SU-DHL-6 (cell line): Measurements from ENCODE around the gene CTNNA2.

Experiments used
- H2AFZ ChIP-seq: fragments of 200-600 bp; sonication (generic); 2 replicates; pipeline ENCODE4 v1.6.1; 2014; ENCODE audit warnings: low read depth, mild to moderate bottlenecking, moderate library complexity, mixed read lengths, antibody characterized with exemption, low read length; ENCODE audit not compliant: severe bottlenecking
- H3F3A ChIP-seq: fragments of 200-600 bp; shearing (Covaris generic); 2 replicates; pipeline ENCODE4 v1.6.0; 2016; ENCODE audit warnings: antibody characterized with exemption, mild to moderate bottlenecking; ENCODE audit not compliant: insufficient read depth
- H3K27ac ChIP-seq: fragments of 200-600 bp; sonication (generic); 2 replicates; pipeline ENCODE4 v1.5.1; 2016; ENCODE audit warnings: low read depth, mild to moderate bottlenecking, low read length, moderate library complexity, mixed read lengths
- H3K27me3 ChIP-seq: fragments of 200-600 bp; sonication (generic), shearing (Covaris generic); 2 replicates; pipeline ENCODE4 v1.6.0; 2014; ENCODE audit warnings: mild to moderate bottlenecking, low read length
- H3K36me3 ChIP-seq: fragments of 200-600 bp; sonication (generic); 2 replicates; pipeline ENCODE4 v1.6.1; 2014; ENCODE audit warnings: mild to moderate bottlenecking, low read length, mixed read lengths
- H3K4me2 ChIP-seq: fragments of 300-600, 200-600 bp; shearing (Covaris generic), sonication (generic); 2 replicates; pipeline ENCODE4 v1.6.0; 2014; ENCODE audit warnings: low read length, low read depth, mild to moderate bottlenecking; ENCODE audit not compliant: poor library complexity, severe bottlenecking
- H3K4me3 ChIP-seq: fragments of 200-600 bp; sonication (generic); 2 replicates; pipeline ENCODE4 v1.5.1; 2014; ENCODE audit warnings: antibody characterized with exemption, low read length, mild to moderate bottlenecking, mixed read lengths; ENCODE audit not compliant: insufficient read depth, poor library complexity, severe bottlenecking
- H3K79me2 ChIP-seq: fragments of 200-600 bp; sonication (generic); 2 replicates; pipeline ENCODE4 v1.6.1; 2014; ENCODE audit warnings: mild to moderate bottlenecking, low read length, moderate library complexity; ENCODE audit not compliant: insufficient read depth
- H3K9ac ChIP-seq: fragments of 200-600 bp; sonication (generic); 2 replicates; pipeline ENCODE4 v1.7.0; 2014; ENCODE audit warnings: mild to moderate bottlenecking, low read length
- H3K9me2 ChIP-seq: fragments of 200-600 bp; sonication (generic); replicated peaks from 2 replicates; pipeline ENCODE4 v1.6.1; 2014; ENCODE audit warnings: low read length; ENCODE audit not compliant: insufficient read depth
- H3K9me3 ChIP-seq: fragments of 200-600 bp; sonication (generic); 2 replicates; pipeline ENCODE4 v1.6.1; 2014; ENCODE audit warnings: low read length, mixed read lengths; ENCODE audit not compliant: insufficient read depth
- H4K20me1 ChIP-seq: fragments of 200-600 bp; sonication (generic); 2 replicates; pipeline ENCODE4 v1.6.1; 2014; ENCODE audit warnings: low read depth, mild to moderate bottlenecking, antibody characterized with exemption, low read length, moderate library complexity, mixed read lengths
- CTCF ChIP-seq: fragments of 200-600 bp; sonication (generic); IDR thresholded peaks from one replicate; pipeline ENCODE4 v1.5.1; 2017; ENCODE audit warnings: antibody characterized with exemption, mild to moderate bottlenecking, low read length, moderate library complexity; ENCODE audit not compliant: insufficient read depth, poor library complexity, severe bottlenecking
- EZH2phosphoT487 ChIP-seq: fragments of 200-600 bp; sonication (generic), shearing (Covaris generic); conservative IDR thresholded peaks from 2 replicates; pipeline ENCODE4 v1.6.1; 2018; ENCODE audit warnings: mild to moderate bottlenecking, antibody characterized with exemption, low read length, moderate library complexity, mixed read lengths

Gene CTNNA2

GRCh38 chr2:80467262-80467811, 954.5 kb downstream of the CTNNA2 start:
- no peaks in the 10 kb centered on the region for H3K79me2 ChIP-seq
- no peaks in the 10 kb centered on the region for H3K9me2 ChIP-seq
- TF ChIP-seq EZH2phosphoT487 (no peak), CTCF (no peak)
- no peak overlapping the region for H3K4me2 ChIP-seq
- no peaks in the 10 kb centered on the region for H3F3A ChIP-seq
- no peaks in the 10 kb centered on the region for H3K9me3 ChIP-seq
- H3K27ac ChIP-seq, result no peak overlapping the region
- H4K20me1 ChIP-seq, result no peaks in the 10 kb centered on the region
- H3K27me3 ChIP-seq, result no peaks in the 10 kb centered on the region; the same call in 1 of the 2 replicates
- no peak overlapping the region for H3K4me3 ChIP-seq
- no peaks in the 10 kb centered on the region for H3K36me3 ChIP-seq
- H3K9ac ChIP-seq, result no peak overlapping the region
- H2AFZ ChIP-seq, result no peak overlapping the region

GRCh38 chr2:80469428-80469827, 956.6 kb downstream of the CTNNA2 start:
- H3K9me2 ChIP-seq, result no peaks in the 10 kb centered on the region
- no peak overlapping the region for H3K4me2 ChIP-seq
- H2AFZ ChIP-seq, result no peak overlapping the region
- no peak overlapping the region for H3K27ac ChIP-seq
- no peak overlapping the region for H3K9ac ChIP-seq
- TF ChIP-seq EZH2phosphoT487, result no peak
- no peak for TF ChIP-seq CTCF
- no peaks in the 10 kb centered on the region for H3K27me3 ChIP-seq
- H3F3A ChIP-seq, result no peaks in the 10 kb centered on the region
- H4K20me1 ChIP-seq, result no peaks in the 10 kb centered on the region
- H3K9me3 ChIP-seq, result no peaks in the 10 kb centered on the region
- no peaks in the 10 kb centered on the region for H3K79me2 ChIP-seq
- no peak overlapping the region for H3K4me3 ChIP-seq
- no peaks in the 10 kb centered on the region for H3K36me3 ChIP-seq

GRCh38 chr2:80473069-80473468, 960.2 kb downstream of the CTNNA2 start:
- Histone ChIP-seq H3K36me3 (no peaks in the 10 kb centered on the region), H3K27ac (no peak overlapping the region), H4K20me1 (no peaks in the 10 kb centered on the region), H3K4me3 (no peak overlapping the region), H3K9ac (no peak overlapping the region), H2AFZ (no peak overlapping the region), H3K27me3 (no peaks in the 10 kb centered on the region), H3K79me2 (no peaks in the 10 kb centered on the region), H3K4me2 (no peak overlapping the region), H3K9me2 (no peaks in the 10 kb centered on the region), H3F3A (no peaks in the 10 kb centered on the region), H3K9me3 (no peaks in the 10 kb centered on the region)
- TF ChIP-seq CTCF (no peak), EZH2phosphoT487 (no peak)
